NB4 (cell line): ENCODE data around the gene EDARADD.

Experiments used
- DNase-seq: peaks from one replicate; pipeline ENCODE4 v3.0.0; 2010; ENCODE audit warnings: low read depth
- H3K4me3 ChIP-seq: one replicate; pipeline ENCODE4 v1.5.1; 2011; ENCODE audit warnings: mild to moderate bottlenecking, low read depth, low read length, moderate library complexity
- CTCF ChIP-seq: IDR thresholded peaks from one replicate; pipeline ENCODE4 v1.5.1; 2012; ENCODE audit warnings: low read depth, low read length
- MAX ChIP-seq: IDR thresholded peaks from 2 replicates; pipeline ENCODE4 v1.6.1; 2011; ENCODE audit warnings: low read depth, low read length
- MYC ChIP-seq: IDR thresholded peaks from 2 replicates; pipeline ENCODE4 v1.6.1; 2011; ENCODE audit warnings: low read depth, low read length
- POLR2A ChIP-seq: IDR thresholded peaks from 2 replicates; pipeline ENCODE4 v1.6.1; 2011; ENCODE audit warnings: mild to moderate bottlenecking; ENCODE audit not compliant: insufficient read length; ENCODE audit errors: extremely low read depth

Gene EDARADD

GRCh38 chr1:236426215-236426614 lies 32.1 kb downstream of the EDARADD start:
- DNase-seq: no peak
- no peak overlapping the region for H3K4me3 ChIP-seq
- TF ChIP-seq POLR2A: no peak
- no peak for TF ChIP-seq CTCF
- no peak for TF ChIP-seq MAX
- TF ChIP-seq MYC: no peak

GRCh38 chr1:236429715-236430274 lies 35.7 kb downstream of the EDARADD start:
- H3K4me3 ChIP-seq: no peak overlapping the region
- no peak for DNase-seq
- TF ChIP-seq MAX (no peak), MYC (no peak), POLR2A (no peak), CTCF (no peak)

GRCh38 chr1:236433819-236434315 lies 39.8 kb downstream of the EDARADD start:
- no peak overlapping the region for H3K4me3 ChIP-seq
- DNase-seq: no peak
- TF ChIP-seq MYC: no peak
- no peak for TF ChIP-seq MAX
- no peak for TF ChIP-seq POLR2A
- TF ChIP-seq CTCF: no peak

- DNase-seq: no peak
- no peak overlapping the region for H3K4me3 ChIP-seq
These were observed 44.5 kb downstream of the EDARADD start for GRCh38 chr1:236438614-236439013.

GRCh38 chr1:236440373-236440772 lies 46.3 kb downstream of the EDARADD start:
- TF ChIP-seq MAX: no peak
- TF ChIP-seq CTCF: no peak
- no peak for TF ChIP-seq MYC
- no peak for TF ChIP-seq POLR2A
- no peak for DNase-seq
- no peak overlapping the region for H3K4me3 ChIP-seq

More at GRCh38 chr1:236438614-236439013, 44.5 kb downstream of the EDARADD start:
- TF ChIP-seq MAX (no peak), MYC (no peak), CTCF (no peak), POLR2A (no peak)
